ENCODE measurements around the gene GPR55.

- no peak for TF ChIP-seq CTCF (IDR thresholded peaks at IDR 0.05; ENCODE audit: insufficient read depth, low read length)
- TF ChIP-seq POLR2AphosphoS5 (IDR thresholded peaks at IDR 0.05; ENCODE audit: low read depth): no peak
Measured at GRCh38 chr2:230939691-230940470, 14.8 kb upstream of the GPR55 start.

All from HL-60 (cell line).